ENCODE results near the gene ANKS1B. TPM values are rescaled to one million over a fixed set of nuclear protein-coding genes. Genes with fewer than 3 reads are reported as not detected.
"Not testable (repeated sequence)": the region's sequence is repeated elsewhere in the genome, so short reads cannot be mapped to it uniquely, and the experiment has no call there.

The ANKS1B gene
- total RNA-seq, 1 donor from 2014 or later: 9.6 TPM

- DNase-seq (ENCODE audit: low spot score): no peak
Measured at GRCh38 chr12:98885778-98886177, 1099.0 kb downstream of the ANKS1B start.

GRCh38 chr12:98883231-98883630 is 1101.5 kb downstream of the ANKS1B start:
- DNase-seq (ENCODE audit: low spot score): no peak

- DNase-seq (ENCODE audit: low spot score): no peak
Measured at GRCh38 chr12:98882526-98882925, 1102.2 kb downstream of the ANKS1B start.

- DNase-seq (ENCODE audit: low spot score): no peak
Measured at GRCh38 chr12:98873776-98874175, 1111.0 kb downstream of the ANKS1B start.

- no peak for DNase-seq (ENCODE audit: low spot score)
Measured at GRCh38 chr12:98870504-98870903, 1114.2 kb downstream of the ANKS1B start.

GRCh38 chr12:98869886-98870503 is 1114.7 kb downstream of the ANKS1B start:
- no peak for DNase-seq (ENCODE audit: low spot score)

GRCh38 chr12:98868538-98868937 is 1116.2 kb downstream of the ANKS1B start:
- DNase-seq (ENCODE audit: low spot score): no peak

GRCh38 chr12:98868076-98868475 is 1116.7 kb downstream of the ANKS1B start:
- no peak for DNase-seq (ENCODE audit: low spot score)

- DNase-seq (ENCODE audit: low spot score): no peak
Measured at GRCh38 chr12:98864363-98864762, 1120.4 kb downstream of the ANKS1B start.

- DNase-seq (ENCODE audit: low spot score): no peak
Measured at GRCh38 chr12:98863167-98863566, 1121.6 kb downstream of the ANKS1B start.

- DNase-seq (ENCODE audit: low spot score): no peak
Measured at GRCh38 chr12:98861251-98861650, 1123.5 kb downstream of the ANKS1B start.

- DNase-seq (ENCODE audit: low spot score): no peak
Measured at GRCh38 chr12:98856897-98857540, 1127.7 kb downstream of the ANKS1B start.

- DNase-seq (ENCODE audit: low spot score): no peak
Measured at GRCh38 chr12:98852181-98852580, 1132.6 kb downstream of the ANKS1B start.

- DNase-seq (ENCODE audit: low spot score): no peak
Measured at GRCh38 chr12:98847242-98847641, 1137.5 kb downstream of the ANKS1B start.

GRCh38 chr12:98845957-98846356 is 1138.8 kb downstream of the ANKS1B start:
- no peak for DNase-seq (ENCODE audit: low spot score)

- no peak for DNase-seq (ENCODE audit: low spot score)
Measured at GRCh38 chr12:98840325-98840724, 1144.4 kb downstream of the ANKS1B start.

GRCh38 chr12:98838231-98838647 is 1146.5 kb downstream of the ANKS1B start:
- DNase-seq (ENCODE audit: low spot score): no peak

GRCh38 chr12:98837134-98837752 is 1147.5 kb downstream of the ANKS1B start:
- DNase-seq (ENCODE audit: low spot score): not testable (repeated sequence)

- DNase-seq (ENCODE audit: low spot score): no peak
Measured at GRCh38 chr12:98830657-98831056, 1154.1 kb downstream of the ANKS1B start.

- DNase-seq (ENCODE audit: low spot score): no peak
Measured at GRCh38 chr12:98828802-98829600, 1155.7 kb downstream of the ANKS1B start.

GRCh38 chr12:98823012-98823411 is 1161.7 kb downstream of the ANKS1B start:
- DNase-seq (ENCODE audit: low spot score): no peak

- DNase-seq (ENCODE audit: low spot score): no peak
Measured at GRCh38 chr12:98821866-98822265, 1162.9 kb downstream of the ANKS1B start.

Data from ureter (tissue), 1 donor.